Choroid plexus epithelial cell (primary cell): ENCODE data around the gene SMIM29.

ENCODE experiments used
- DNase-seq: peaks from one replicate; pipeline ENCODE4 v3.0.0-alpha.2; 2010; ENCODE audit warnings: low read depth
- H3K4me3 ChIP-seq: 2 replicates; pipeline ENCODE4 v1.5.1; 2011; ENCODE audit warnings: low read depth, mild to moderate bottlenecking, control low read depth, low read length, moderate library complexity
- CTCF ChIP-seq: conservative IDR thresholded peaks from 2 replicates; pipeline ENCODE4 v1.5.1; 2011; ENCODE audit warnings: low read depth, mild to moderate bottlenecking, control low read depth, inconsistent platforms, low read length, moderate library complexity

The SMIM29 gene

GRCh38 chr6:34213772-34214171 is 35.0 kb downstream of the SMIM29 start:
- DNase-seq: no peak
- no peak overlapping the region for H3K4me3 ChIP-seq
- no peak for TF ChIP-seq CTCF

GRCh38 chr6:34207695-34208443 is 40.9 kb downstream of the SMIM29 start:
- no peak for DNase-seq
- H3K4me3 ChIP-seq: no peak overlapping the region
- no peak for TF ChIP-seq CTCF

- DNase-seq: no peak
- TF ChIP-seq CTCF: no peak
- H3K4me3 ChIP-seq: no peak overlapping the region
Measured at GRCh38 chr6:34206726-34207125, 42.1 kb downstream of the SMIM29 start.

- H3K4me3 ChIP-seq: no peak overlapping the region
- no peak for DNase-seq
- TF ChIP-seq CTCF: no peak
Measured at GRCh38 chr6:34205916-34206315, 42.9 kb downstream of the SMIM29 start.

GRCh38 chr6:34205466-34205865 is 43.3 kb downstream of the SMIM29 start:
- no peak for TF ChIP-seq CTCF
- H3K4me3 ChIP-seq: no peak overlapping the region
- DNase-seq: no peak

GRCh38 chr6:34204693-34205092 is 44.1 kb downstream of the SMIM29 start:
- no peak overlapping the region for H3K4me3 ChIP-seq
- TF ChIP-seq CTCF: no peak
- no peak for DNase-seq
